Embryonic facial prominence (tissue), 1 donor: ENCODE measurements around the gene TCF7L2.

Source experiments
- DNase-seq: peaks from one replicate; pipeline ENCODE4 v3.0.0-alpha.2; 2016; ENCODE audit errors: extremely low spot score

The TCF7L2 gene

DNA sequence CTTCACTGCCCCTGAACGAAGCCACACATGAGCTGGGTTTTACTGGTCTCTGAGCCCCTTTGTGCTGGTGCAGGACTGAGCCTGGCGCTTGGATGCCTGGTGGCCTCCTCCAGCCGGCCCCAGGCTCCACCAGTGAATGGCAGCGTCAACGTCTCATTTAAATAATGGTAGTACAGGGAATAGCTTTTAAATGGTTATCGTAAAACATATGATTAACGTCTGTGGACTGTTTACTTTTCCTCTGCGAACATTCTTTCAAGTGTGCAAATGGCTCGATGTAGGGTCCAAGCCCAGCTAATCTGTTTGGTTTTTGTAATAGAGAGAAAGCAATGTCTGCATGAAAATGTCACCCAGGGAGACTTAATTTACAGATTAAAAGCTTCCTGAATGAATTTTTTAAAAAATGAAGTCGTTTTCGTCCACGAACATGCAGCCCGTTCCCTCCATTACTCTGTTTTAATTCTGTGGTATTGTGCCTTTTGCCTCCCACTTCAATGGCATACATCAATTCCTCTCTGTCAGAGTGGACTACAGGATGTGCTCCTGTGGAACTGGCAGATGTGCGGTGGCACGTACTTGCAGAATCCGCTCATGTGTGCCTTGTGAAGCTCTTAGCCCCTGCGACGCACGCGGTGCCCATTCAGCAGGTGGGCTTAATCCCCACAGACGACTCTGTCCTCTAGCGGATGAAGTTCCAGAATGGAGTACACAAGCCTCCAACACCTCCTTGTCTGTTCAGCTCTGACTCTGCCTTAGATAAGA lies 192.7 kb downstream of the TCF7L2 start:
- DNase-seq = no peak

DNA sequence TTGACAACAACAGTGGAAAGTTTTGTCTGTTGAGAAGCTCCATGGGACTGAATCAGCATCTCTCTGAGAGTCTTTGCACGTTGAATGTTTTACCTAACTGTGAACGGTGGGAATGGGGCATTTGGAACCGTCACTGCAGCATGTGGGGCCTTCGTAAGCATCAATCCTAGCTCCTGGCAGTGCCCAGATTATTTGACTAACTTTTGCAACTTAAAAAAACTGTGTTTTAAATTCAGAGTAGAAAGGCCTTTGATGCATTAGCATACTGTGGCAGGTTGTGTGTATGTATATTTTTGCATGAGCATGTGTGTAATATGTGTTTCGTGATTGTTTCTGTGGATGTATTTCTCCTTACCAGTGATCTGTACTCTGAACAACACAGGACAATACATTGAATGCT lies 194.5 kb downstream of the TCF7L2 start:
- no peak for DNase-seq

DNA sequence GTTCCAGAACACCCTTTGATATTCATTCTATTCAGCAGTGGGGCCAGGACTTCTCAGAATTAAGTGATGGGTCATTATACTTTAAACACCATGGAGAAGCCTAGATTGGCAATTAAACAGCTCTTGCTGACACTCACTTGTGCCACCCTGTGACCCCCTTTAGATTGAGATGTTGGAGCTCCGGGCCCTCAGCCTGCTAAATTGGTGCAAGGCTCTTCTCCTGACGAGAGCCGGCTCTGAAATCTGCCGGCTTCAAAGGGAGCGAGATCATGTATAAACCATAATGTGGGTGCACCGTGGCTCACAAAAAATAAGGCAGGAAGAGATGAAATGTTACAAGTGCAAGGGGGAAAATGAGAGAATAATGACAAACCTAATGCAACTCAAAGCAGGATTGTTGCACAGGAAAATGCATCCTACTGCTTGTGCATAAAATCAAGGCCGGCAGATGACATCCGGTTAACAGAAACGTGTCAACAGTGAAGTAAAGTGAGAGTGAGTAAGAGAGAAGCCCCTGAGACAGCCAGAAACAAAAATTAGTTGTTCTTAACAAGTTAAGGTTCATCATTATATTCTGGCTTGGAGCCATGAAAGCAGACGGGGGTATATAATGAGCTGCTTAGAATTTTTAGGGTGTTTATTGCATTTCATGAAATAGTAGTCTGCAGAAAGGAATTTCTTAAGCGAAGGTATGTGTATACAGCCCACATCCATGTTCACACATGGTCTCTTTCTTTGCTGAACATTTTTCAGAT lies 198.2 kb downstream of the TCF7L2 start:
- no peak for DNase-seq

DNA sequence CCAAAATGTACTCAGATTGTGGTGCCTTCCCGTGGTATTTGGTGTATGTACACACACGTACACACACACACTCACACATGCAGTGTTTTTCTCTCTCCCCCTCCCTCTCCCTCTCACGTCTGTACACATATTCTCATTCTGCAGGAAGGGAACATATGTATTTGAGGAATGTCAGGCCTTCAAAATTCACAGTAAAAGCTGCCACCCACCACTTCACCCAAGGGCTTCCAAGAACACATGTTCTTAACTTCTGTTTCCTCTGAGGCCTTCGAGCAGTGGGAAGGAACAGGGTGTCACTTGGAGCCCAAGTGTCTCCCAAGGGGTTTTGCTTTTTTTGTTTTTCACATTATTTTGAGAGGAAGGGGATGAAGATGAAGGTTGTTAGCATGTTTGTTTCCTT lies 198.9 kb downstream of the TCF7L2 start:
- no peak for DNase-seq

DNA sequence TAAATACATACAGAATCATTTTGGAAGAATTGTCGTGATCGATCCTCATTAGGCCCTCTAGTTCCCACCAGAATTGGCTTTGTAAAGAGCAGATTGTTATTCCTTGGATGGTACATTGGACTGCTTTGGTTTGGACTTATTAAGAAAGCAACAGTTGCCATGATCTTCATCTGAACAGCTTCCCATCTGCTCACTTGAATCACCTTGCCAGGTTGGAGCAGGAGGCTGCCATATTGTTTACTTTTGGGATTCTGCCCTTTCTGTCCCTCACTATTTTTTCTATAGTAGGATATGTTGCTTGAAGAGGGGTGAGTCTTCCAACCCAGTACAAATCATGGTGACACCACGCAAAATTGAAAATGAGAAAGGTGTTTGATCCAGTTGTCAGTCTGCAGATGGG lies 199.6 kb downstream of the TCF7L2 start:
- DNase-seq = no peak

DNA sequence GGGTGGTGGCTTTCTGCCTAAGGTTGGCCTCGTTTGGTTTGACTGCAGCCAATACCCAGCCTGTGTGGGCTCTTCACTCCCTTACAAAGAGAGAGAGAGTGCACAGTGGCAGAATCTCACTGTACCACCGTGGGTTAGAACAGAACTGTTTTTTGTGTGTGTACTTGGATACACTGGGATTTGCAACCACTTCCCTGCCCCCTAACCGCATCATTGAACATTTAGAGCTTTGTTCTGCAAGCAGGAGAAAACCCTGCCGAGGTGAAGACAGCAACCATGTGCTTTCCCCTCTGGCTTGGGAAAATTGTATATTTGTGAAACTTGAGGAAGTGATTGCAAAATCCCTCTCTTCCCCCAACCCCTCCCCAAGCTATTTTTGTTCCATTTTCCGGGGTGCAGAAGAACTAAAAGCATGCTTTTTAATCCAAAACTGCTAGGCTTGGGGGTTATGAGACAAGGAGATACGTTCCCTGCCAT lies 201.2 kb downstream of the TCF7L2 start:
- DNase-seq = no peak

DNA sequence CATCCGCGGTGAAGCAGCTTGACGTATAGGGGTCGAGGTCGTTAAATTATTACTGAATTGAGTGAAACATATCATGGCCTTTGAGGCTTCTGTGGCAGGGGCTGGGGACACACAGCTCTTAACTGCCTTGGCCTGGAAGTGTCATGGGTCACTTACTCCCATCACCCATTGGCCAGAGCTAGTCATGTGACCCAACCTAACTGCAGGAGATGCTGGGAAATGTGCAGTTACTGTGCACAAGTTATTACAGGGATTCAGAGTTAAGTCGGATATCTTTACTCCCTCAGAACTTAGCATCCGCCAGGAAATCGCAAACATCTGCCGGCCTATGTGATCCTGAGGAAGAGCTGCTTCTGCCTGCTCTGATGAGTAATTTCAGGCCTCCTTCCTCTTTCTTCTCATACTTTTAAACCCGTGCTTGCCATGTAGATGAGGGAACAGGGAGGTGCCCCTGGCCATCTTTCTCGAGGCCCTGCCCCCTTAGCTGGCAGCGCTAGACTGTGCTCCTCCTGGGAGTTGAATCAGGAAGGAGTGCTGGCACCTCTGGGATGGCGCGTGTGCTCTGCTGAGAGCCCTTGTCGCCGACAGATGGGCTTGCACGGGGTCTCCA lies 203.6 kb downstream of the TCF7L2 start:
- DNase-seq = no peak

DNA sequence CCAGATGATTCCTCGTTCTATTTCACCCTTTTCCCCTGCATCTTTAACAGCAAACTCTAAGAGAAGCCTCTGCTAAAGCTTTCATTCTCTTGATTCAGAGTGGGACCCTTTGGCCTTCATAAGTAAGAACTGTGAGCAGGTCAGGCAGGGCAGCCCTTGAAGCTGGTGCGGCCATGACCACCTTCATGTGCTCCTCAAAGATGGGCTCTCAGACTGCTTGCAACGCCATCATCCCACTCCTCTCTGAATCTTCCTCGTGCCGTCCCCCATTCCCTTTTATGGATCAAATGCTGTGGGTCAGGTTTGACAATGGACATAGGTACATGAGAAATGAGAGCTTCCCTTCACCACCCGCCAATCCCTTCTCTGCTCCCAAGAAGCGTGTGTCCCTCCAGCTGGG lies 207.4 kb downstream of the TCF7L2 start:
- no peak for DNase-seq

DNA sequence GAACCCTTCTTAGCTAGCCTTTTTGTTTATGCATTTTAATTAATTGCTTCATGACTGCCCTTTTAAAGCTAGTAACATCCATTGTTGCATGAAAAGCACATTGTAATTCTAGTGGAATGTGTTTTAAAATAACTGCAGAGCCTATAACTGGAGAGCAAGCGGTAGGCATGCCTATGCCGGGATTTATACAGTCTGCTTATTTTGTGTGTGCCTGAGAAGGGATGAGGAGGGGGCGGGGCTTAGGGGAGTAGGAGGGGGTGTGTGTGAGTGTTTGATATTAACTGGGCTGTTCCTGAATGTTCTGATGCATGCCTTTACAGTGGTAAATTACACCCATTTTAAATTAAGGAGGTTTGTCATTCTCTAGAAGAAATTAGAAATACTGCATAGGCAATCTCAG lies 208.1 kb downstream of the TCF7L2 start:
- no peak for DNase-seq

DNA sequence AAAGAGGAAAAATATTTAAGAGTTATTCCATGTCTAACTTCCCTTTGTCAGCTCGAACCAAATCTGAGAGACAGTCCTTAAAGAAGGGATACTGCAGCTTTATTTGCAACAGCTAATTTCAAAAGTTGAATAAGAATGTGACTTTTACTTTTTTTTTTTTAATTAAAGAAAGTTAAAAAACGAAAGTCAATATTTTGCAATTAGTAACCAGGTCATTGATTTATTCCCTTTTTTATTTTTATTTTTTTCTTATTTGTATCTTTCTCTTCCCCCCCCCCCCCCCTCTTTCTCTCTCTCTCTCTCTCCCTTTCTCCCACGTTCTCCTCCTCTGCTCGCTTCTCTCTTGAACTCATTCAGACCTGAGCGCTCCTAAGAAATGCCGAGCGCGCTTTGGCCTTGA lies 209.5 kb downstream of the TCF7L2 start:
- DNase-seq = no peak

DNA sequence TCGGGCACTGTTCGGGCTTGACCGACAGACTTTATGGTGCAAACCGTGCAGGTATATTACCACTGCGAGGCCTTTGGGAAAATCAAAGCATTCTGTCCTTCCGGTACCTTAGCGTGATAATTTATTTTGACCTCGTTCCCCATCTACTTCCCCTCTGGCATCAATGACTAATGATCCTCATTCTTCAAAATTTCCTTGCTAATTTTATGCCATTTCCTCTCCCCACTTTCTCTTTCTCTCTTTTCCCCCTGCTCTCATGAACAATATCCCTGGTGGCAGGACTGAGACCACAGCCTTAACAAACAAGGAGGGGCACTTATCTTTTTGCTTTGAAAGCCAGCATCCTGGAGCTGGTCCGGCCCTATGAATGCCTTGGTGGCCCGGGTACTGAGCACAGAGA lies 210.6 kb downstream of the TCF7L2 start:
- DNase-seq = no peak

DNA sequence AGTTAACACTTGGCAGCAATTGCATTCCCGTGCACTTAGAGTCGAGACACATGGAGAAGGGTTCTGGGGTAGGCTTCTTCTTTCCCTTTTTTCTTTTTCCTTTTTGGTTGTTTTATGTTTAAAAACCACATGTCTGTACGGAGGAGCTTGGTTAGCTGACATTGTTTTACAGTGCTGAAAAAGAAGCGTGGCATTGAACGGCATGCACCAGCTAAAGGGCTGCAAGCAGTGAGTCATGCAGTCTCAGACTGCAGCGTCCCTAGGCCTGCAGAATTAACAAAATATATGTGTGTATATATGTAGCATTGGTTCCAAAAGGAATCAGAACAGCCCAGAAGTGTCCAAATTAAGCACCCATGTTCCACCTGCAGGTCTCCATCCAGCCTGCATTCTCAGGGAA lies 211.0 kb downstream of the TCF7L2 start:
- DNase-seq = no peak

DNA sequence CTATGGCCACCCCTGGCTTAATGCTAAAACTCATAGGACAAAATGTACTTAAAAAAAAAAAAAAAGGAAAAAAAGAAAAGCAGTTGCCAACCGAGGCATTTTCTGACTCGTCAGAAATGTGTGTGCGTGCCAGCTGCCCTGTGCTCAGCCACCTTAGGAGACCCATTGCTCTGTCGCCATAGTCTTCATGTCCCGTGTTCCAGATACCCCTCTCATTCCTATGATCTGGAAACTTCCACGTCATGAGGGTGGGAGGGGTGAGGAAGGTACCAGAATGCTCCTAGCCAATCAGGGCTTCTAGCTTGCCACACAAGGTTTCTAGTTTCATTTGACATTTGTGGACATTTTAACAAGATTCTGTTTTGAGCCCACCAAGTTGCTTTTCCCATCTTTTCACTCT lies 212.9 kb downstream of the TCF7L2 start:
- no peak for DNase-seq

DNA sequence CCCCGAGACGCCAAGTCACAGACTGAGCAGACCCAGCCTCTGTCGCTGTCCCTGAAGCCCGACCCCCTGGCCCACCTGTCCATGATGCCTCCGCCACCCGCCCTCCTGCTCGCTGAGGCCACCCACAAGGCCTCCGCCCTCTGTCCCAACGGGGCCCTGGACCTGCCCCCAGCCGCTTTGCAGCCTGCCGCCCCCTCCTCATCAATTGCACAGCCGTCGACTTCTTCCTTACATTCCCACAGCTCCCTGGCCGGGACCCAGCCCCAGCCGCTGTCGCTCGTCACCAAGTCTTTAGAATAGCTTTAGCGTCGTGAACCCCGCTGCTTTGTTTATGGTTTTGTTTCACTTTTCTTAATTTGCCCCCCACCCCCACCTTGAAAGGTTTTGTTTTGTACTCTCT lies 215.6 kb downstream of the TCF7L2 start:
- DNase-seq = no peak

DNA sequence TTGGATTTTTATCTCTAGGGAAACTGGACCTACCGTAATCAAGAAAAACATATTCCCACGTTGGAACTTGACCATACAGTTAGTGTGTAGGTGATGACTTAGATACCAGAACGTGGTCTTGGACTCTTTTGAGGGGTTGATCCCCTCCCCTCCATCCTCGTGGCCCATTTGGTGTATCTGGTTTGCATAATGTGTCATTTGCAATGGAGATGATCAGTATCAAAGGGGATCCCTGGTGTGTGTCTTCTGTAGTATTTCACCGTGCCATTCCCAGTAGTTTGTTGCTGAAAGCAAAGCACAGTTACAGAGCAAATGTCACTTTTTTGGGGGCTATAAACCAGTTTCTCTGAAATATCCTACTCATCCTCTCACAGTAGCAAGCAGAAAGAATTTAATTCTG lies 217.7 kb downstream of the TCF7L2 start:
- DNase-seq = no peak

DNA sequence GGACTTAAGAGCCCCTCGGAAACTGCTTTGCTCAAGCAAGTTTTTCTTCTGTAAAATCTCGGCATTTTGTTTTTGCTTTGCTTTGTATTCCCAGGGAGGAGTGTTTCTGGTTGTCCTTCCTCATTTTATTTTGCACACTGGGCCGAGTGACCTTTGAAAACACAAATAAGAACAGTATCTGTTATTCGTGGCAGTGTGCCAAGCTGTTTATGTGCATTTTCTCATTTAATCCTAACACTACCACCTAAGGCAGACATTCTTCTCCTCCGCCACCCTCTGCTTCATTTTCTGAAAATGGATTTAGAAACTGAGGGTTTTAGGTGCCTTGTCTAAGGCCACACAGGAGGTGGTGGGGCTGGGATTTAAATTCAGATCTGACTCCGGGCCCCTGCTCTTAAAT lies 218.5 kb downstream of the TCF7L2 start:
- no peak for DNase-seq

DNA sequence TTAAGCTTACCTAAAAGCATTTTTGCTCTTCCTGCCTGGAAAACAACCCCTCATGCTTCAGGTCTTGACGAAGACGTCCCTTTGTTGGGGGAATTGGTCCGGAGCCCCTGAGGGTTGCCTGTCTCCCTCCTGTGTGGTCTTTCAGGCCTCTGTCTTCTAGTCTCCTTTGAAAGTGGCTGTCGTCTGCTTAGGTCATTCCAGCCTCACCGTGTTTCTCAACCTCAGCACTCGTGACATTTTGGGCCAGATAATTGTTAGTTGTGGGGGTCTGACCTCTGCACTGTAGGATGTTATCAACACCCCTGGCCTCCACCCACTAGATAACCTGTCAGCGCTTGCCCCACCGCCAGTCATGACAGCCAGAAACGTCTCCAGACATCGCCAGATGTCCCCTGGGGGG lies 219.1 kb downstream of the TCF7L2 start:
- no peak for DNase-seq

DNA sequence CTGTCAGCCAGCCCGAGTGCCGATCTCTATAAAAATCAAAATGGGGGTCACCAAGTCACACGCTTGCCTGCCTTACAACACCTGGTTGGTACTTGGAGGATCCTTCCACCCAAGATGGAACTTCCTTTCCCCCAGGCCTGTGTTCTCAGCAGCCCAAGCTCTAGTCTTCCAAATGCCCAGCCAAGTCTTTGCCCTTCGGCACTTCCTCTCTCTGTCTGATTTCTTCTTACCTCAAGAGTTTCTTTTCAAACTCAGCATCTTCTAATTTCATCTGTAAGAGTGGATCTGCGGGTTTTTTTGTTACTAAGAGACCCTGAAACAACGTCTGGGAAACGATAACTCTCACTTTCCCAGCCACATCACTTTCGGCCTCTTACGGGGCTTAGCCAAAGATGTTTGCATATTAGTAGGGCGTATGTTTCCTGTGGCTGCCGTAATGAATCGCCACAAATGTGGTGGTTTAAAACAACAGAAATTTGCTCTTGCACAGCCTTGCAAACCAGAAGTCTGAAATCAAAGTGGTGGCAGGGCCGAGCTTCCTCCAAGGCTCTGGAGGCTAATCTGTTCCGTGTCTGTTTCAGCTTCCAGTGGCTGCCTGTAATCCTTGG lies 219.9 kb downstream of the TCF7L2 start:
- no peak for DNase-seq

DNA sequence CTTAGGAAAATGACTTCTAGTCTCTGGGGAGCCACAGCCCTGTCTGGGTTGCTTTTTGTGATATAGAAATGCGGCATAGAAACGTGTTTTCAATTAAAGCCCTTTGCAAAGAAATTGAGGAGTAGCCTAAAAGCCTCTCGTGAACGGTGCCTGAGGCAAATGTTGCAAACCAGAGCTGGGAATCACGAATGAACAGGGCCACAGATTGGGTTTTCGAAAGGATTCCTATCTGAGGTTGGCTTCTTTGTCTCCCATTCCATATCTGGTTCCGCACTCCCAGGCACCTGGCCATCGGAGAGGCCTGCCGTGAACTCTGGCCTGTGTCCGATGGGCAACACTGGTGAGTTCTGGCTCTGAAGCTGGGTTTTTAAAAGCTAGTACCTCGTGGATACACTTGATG lies 221.6 kb downstream of the TCF7L2 start:
- DNase-seq = no peak

DNA sequence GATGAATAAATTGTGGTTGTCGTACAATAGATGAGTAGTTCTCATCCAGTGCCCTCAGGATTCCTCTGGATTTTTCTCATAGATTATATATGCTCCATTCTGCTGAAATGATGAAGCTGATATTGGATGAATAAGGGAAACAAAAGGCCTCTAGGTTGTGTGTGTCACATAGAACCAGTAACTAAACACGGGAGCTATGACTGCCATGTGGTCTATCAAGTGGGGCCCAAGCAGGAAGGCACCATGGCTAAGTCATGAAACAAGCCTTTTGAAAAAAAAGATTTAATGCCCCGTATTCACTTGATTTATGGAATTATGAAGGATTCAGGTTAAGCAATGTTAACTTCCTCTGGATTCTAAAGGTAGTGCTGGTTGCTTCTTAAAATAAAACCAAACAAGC lies 225.1 kb downstream of the TCF7L2 start:
- DNase-seq = no peak

DNA sequence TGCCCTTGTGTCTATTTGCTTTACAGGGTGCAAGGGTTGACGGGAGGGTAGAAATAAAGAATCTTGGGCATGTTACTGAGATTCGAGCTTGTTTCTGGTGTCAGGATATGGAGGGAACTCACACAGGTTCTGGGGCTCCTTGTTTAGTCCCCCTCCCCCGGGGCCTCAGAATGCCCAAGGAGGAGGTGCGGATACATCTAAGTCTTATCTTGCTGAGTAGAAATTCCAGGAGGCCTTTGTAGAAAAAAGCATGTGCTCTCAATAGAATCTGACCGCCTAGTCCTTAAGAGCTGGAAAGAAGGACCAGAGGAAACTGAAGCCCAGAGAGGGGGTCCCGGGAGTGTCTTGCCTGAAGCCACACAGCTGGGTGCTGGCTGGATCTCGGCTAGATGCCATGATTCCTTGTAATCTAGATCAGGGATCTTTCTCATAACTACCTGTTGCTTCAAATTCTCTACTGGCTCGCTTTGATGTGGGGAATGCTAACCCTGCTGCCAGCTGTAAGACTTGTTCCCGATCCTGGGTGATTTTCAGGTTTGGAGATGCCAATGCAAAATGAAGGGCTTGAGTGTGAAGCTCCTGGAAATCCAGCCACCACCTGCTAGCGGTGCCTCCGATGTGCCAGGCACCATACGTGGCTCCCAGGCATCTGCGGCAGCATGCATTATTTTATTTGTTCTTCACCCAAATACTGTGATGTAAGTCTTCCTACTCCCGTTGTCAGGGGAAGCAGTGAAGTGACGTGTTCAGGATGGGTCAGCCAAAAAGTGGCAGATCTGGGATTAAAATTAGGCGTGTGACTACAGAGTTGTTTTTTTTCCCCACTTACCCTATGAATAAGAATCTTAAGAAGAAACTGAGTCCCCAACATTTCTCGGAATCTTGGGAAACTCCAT lies 226.0 kb downstream of the TCF7L2 start:
- DNase-seq = no peak
